ENCODE measurements around the gene USP48.

DNA sequence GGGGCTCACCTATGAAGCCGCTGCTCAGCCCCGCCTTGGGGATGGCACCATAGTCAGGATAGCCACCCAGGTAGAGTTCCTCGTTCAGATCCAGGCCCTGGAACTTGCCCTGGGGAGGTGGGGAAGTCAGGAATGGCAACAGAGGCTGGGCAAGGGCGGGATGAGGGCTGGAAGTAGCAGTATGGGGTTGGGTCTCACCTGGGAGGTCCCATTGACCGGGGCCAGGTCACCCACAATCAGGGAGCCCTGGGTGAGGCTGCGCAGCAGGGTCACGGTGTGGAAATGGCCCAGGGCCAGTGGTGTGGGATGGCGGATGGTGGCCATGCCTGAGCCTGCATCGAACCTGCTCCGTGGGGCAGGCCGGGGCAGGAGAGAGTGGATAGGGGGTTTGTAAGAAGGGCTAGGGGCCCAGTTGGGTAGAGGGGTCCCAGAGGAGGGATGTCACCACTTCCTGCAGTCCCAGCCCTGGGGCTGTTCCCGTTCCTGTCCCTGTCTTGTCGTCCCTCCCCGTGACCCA lies 48.6 kb upstream of the USP48 start:
- TF ChIP-seq, protein P1, sequence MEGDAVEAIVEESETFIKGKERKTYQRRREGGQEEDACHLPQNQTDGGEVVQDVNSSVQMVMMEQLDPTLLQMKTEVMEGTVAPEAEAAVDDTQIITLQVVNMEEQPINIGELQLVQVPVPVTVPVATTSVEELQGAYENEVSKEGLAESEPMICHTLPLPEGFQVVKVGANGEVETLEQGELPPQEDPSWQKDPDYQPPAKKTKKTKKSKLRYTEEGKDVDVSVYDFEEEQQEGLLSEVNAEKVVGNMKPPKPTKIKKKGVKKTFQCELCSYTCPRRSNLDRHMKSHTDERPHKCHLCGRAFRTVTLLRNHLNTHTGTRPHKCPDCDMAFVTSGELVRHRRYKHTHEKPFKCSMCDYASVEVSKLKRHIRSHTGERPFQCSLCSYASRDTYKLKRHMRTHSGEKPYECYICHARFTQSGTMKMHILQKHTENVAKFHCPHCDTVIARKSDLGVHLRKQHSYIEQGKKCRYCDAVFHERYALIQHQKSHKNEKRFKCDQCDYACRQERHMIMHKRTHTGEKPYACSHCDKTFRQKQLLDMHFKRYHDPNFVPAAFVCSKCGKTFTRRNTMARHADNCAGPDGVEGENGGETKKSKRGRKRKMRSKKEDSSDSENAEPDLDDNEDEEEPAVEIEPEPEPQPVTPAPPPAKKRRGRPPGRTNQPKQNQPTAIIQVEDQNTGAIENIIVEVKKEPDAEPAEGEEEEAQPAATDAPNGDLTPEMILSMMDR (IDR thresholded peaks at IDR 0.05) = no peak
- TF ChIP-seq POLR2A (IDR thresholded peaks at IDR 0.05) (no peak), POLR2AphosphoS5 (IDR thresholded peaks at IDR 0.05) (no peak)

Data from breast epithelium (tissue), 3 donors.